ENCODE results near the gene SLC26A2. TPM values are rescaled to one million over a fixed set of nuclear protein-coding genes. Genes with fewer than 3 reads are reported as not detected.

SLC26A2 gene
- total and polyA plus RNA-seq, 2 of the 8 experiments (the other 6 are each of a cell fraction or from before 2014, with no cell fraction given): 3.7 to 11.4 TPM

DNA sequence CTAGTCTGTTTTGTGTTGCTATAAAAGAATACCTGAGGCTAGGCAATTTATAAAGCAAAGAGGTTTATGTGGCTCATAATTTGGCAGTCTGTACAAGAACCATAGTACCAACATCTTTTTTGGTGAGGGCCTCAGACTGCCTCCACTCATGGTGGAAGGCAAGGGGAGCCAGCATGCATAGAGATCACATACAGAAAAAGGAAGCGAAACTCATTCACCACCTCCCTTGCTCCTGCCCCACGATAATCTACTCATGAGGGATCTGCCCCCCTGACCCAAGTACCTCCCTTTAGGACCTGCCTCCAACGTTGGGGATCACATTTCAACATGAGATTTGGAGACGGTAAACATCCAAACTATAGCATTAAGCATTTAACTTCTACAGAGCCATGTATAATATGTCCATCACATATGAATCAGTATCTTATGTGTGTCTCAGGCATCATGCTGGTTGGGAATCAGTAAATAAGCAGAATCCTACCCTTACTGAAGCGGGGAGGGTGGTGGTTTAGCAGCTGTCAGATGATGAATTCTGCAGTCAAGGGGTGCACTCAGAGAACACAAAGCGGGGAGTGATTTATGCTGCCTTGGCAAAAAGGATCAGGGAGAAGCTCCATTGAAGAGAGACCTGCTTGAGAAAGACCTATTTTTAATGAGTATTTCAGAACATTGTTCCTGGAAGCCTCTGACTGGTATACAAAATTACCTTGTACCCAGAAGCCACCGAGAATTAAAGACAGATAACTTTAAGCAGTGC is 74.8 kb downstream of the SLC26A2 start (continued):
- TF ChIP-seq KDM1A (IDR thresholded peaks at IDR 0.05; ENCODE audit: borderline replicate concordance, low read length): no peak
- TF ChIP-seq GABPA (IDR thresholded peaks at IDR 0.05; ENCODE audit: borderline replicate concordance, insufficient read depth, low read length): no peak
